Vagina (tissue), 2 donors: ENCODE data around the gene GNAT2.

Experiments
- CTCF ChIP-seq, 3 experiments: fragments of 450-650 bp in 2 of 3; fragments of 200-600 bp in 1 of 3; sonication (generic) in 1 of 3; IDR thresholded peaks; one replicate each; pipeline ENCODE4 v1.5.1; 2017 to 2019; ENCODE audit warnings: antibody characterized with exemption in 3 of 3, mild to moderate bottlenecking in 2 of 3, moderate library complexity in 2 of 3
- POLR2A ChIP-seq, 2 donors: fragments of 450-650 bp; IDR thresholded peaks; one replicate each; pipeline ENCODE4 v1.6.1; 2017; ENCODE audit warnings: antibody characterized with exemption in 2 of 2, mild to moderate bottlenecking in 2 of 2, moderate library complexity in 2 of 2

GRCh38 chr1:109611308-109611990 lies 8.0 kb downstream of the GNAT2 start:
- no peak for TF ChIP-seq CTCF (IDR thresholded peaks at IDR 0.05)
- no peak for TF ChIP-seq POLR2A (IDR thresholded peaks at IDR 0.05)
